GM23338 (cell line): Measurements from ENCODE around the gene NID2. TPM values are rescaled to one million over a fixed set of nuclear protein-coding genes. Genes with fewer than 3 reads are reported as not detected.

Experiments used
- ATAC-seq: fragments of 200-7000 bp; cut with Tn5 transposase; 3 replicates; pipeline ENCODE4 v1.9.1; 2020
- DNase-seq: peaks from one replicate; pipeline ENCODE4 v3.0.0-alpha.2; 2015; ENCODE audit warnings: low spot score
- H2AFZ ChIP-seq: fragments of 200-600 bp; sonication (generic); 2 replicates; pipeline ENCODE4 v1.8.0; 2016; ENCODE audit warnings: antibody characterized with exemption, mild to moderate bottlenecking, moderate library complexity
- H3F3A ChIP-seq: fragments of 200-600 bp; sonication (generic); replicated peaks from 2 replicates; pipeline ENCODE4 v1.8.0; 2017; ENCODE audit warnings: antibody characterized with exemption, mixed run types, low read depth
- H3K27ac ChIP-seq: fragments of 200-600 bp; sonication (generic); 2 replicates; pipeline ENCODE4 v1.6.1; 2016; ENCODE audit warnings: low read depth
- H3K27me3 ChIP-seq: fragments of 200-600 bp; sonication (generic); 2 replicates; pipeline ENCODE4 v1.8.0; 2016; ENCODE audit warnings: mild to moderate bottlenecking, mixed run types, moderate library complexity; ENCODE audit not compliant: insufficient read depth
- H3K36me3 ChIP-seq: fragments of 200-600 bp; sonication (generic); 2 replicates; pipeline ENCODE4 v1.8.0; 2016; ENCODE audit warnings: mild to moderate bottlenecking; ENCODE audit not compliant: insufficient read depth
- H3K4me1 ChIP-seq: fragments of 200-600 bp; sonication (generic); 2 replicates; pipeline ENCODE4 v1.8.0; 2016; ENCODE audit warnings: mild to moderate bottlenecking, moderate library complexity; ENCODE audit not compliant: insufficient read depth
- H3K4me2 ChIP-seq: fragments of 200-600 bp; sonication (generic); 2 replicates; pipeline ENCODE4 v1.7.1; 2017; ENCODE audit warnings: mixed run types
- H3K4me3 ChIP-seq: fragments of 200-600 bp; sonication (generic); 2 replicates; pipeline ENCODE4 v1.6.1; 2016; ENCODE audit warnings: mixed run types
- H3K79me2 ChIP-seq: fragments of 200-600 bp; sonication (generic); replicated peaks from 2 replicates; pipeline ENCODE4 v1.8.0; 2017; ENCODE audit warnings: mild to moderate bottlenecking; ENCODE audit not compliant: insufficient read depth
- H3K9me2 ChIP-seq: fragments of 200-600 bp; sonication (generic); 2 replicates; pipeline ENCODE4 v1.8.0; 2017; ENCODE audit not compliant: insufficient read depth
- H4K20me1 ChIP-seq: fragments of 200-600 bp; sonication (generic); replicated peaks from 2 replicates; pipeline ENCODE4 v1.8.0; 2017; ENCODE audit warnings: mild to moderate bottlenecking; ENCODE audit not compliant: insufficient read depth
- H3K27ac Mint-ChIP-seq: 2 replicates; pipeline ENCODE4 v1.8.0; 2020; ENCODE audit warnings: inconsistent platforms, mild to moderate bottlenecking, moderate library complexity, mixed read lengths
- H3K27me3 Mint-ChIP-seq: 3 replicates; pipeline ENCODE4 v1.8.0; 2022; ENCODE audit warnings: low read depth, mild to moderate bottlenecking, moderate library complexity, mixed read lengths, inconsistent platforms; ENCODE audit not compliant: insufficient read depth, poor library complexity
- H3K36me3 Mint-ChIP-seq: 3 replicates; pipeline ENCODE4 v1.8.0; 2021; ENCODE audit warnings: low read depth, mild to moderate bottlenecking, inconsistent platforms, moderate library complexity, mixed read lengths
- H3K4me1 Mint-ChIP-seq: 3 replicates; pipeline ENCODE4 v1.8.0; 2020; ENCODE audit warnings: mild to moderate bottlenecking, inconsistent platforms, mixed read lengths
- H3K4me3 Mint-ChIP-seq: 3 replicates; pipeline ENCODE4 v1.8.0; 2021; ENCODE audit warnings: moderate library complexity, mild to moderate bottlenecking, inconsistent platforms, mixed read lengths
- H3K9me3 Mint-ChIP-seq: 3 replicates; pipeline ENCODE4 v1.8.0; 2020; ENCODE audit warnings: moderate library complexity, mild to moderate bottlenecking, inconsistent platforms, mixed read lengths
- CREB1 ChIP-seq: fragments of 250-450 bp; sonication (Bioruptor Pico); IDR thresholded peaks from 2 replicates; pipeline ENCODE4 v1.5.0; 2020; ENCODE audit warnings: low read depth, mild to moderate bottlenecking, moderate library complexity
- CTCF ChIP-seq, 2 experiments: fragments of 200-600 bp in 1 of 2; sonication (generic) in 1 of 2; conservative IDR thresholded peaks; 2 replicates each; pipeline versions ENCODE4 v1.5.1 to v1.6.1; 2016 to 2017; ENCODE audit warnings: antibody characterized with exemption in 2 of 2, low read depth in 2 of 2, mild to moderate bottlenecking in 2 of 2, moderate library complexity in 1 of 2
- EZH2 ChIP-seq: fragments of 200-600 bp; sonication (generic); IDR thresholded peaks from one replicate; pipeline ENCODE4 v1.8.0; 2017; ENCODE audit warnings: antibody characterized with exemption, mild to moderate bottlenecking, low read depth; ENCODE audit not compliant: unreplicated experiment
- JUNB ChIP-seq: IDR thresholded peaks from one replicate; pipeline ENCODE4 v1.6.1; 2016; ENCODE audit warnings: antibody characterized with exemption; ENCODE audit not compliant: unreplicated experiment
- NANOG ChIP-seq: IDR thresholded peaks from 2 replicates; pipeline ENCODE4 v1.6.1; 2016; ENCODE audit warnings: antibody characterized with exemption, borderline replicate concordance
- POLR2AphosphoS5 ChIP-seq: IDR thresholded peaks from 2 replicates; pipeline ENCODE4 v1.6.1; 2016; ENCODE audit warnings: antibody characterized with exemption, low read depth
- STAT1 ChIP-seq: IDR thresholded peaks from one replicate; pipeline ENCODE4 v1.6.1; 2016; ENCODE audit warnings: antibody characterized with exemption; ENCODE audit not compliant: unreplicated experiment
- ZNF114 ChIP-seq: fragments of 250-450 bp; sonication (Bioruptor Pico); IDR thresholded peaks from 2 replicates; pipeline ENCODE4 v1.5.0; 2020; ENCODE audit warnings: mild to moderate bottlenecking, moderate library complexity
- ZNF331 ChIP-seq: fragments of 250-450 bp; sonication (Bioruptor Pico); IDR thresholded peaks from 2 replicates; pipeline ENCODE4 v1.5.0; 2020; ENCODE audit warnings: low read depth, mild to moderate bottlenecking, moderate library complexity
- polyA plus RNA-seq: library from polyadenylated mRNA; unstranded; fragments of >200 nt; fragmentation: Nextera tagmentation; extraction: Ambion mirVana; gene quantifications from 2 replicates; pipeline ENCODE4 v1.2.1, GENCODE V29; 2016
- total RNA-seq: library from RNA; depleted of rRNA; stranded (reverse); fragments of >200 nt; shearing (Covaris generic); gene quantifications from 2 replicates; pipeline ENCODE4 v1.2.3, GENCODE V29; 2014

The NID2 gene
- total and polyA plus RNA-seq, 2 experiments from 2014 or later = 4.3 to 10.4 TPM

GRCh38 chr14:51969852-51970540 is 98.9 kb downstream of the NID2 start:
- Mint-ChIP-seq H3K36me3 (no peaks in the 10 kb centered on the region), H3K4me3 (no peak overlapping the region), H3K27me3 (peaks cover 3% of the 10 kb centered on the region), H3K9me3 (no peaks in the 10 kb centered on the region), H3K27ac (no peak overlapping the region), H3K4me1 (no peaks in the 10 kb centered on the region)
- DNase-seq = no peak
- Histone ChIP-seq H3K9me2 (no peaks in the 10 kb centered on the region), H3K4me2 (no peak overlapping the region), H3K36me3 (no peaks in the 10 kb centered on the region), H2AFZ (no peak overlapping the region), H3K27me3 (no peaks in the 10 kb centered on the region), H3K27ac (no peak overlapping the region), H3K79me2 (no peaks in the 10 kb centered on the region), H3K4me3 (no peak overlapping the region), H4K20me1 (no peaks in the 10 kb centered on the region), H3K4me1 (no peaks in the 10 kb centered on the region), H3F3A (no peaks in the 10 kb centered on the region)
- TF ChIP-seq POLR2AphosphoS5 (no peak), STAT1 (no peak), CREB1 (CRISPR knock-in tag) (no peak), NANOG (no peak), CTCF (conservative IDR thresholded peaks at IDR 0.05; ENCODE audit: low read depth in 2 of 2) (no peak)
- ATAC-seq = no peak

GRCh38 chr14:51967521-51967920 is 101.3 kb downstream of the NID2 start:
- Histone ChIP-seq H3K27me3 (no peaks in the 10 kb centered on the region), H3K79me2 (no peaks in the 10 kb centered on the region), H3K9me2 (no peaks in the 10 kb centered on the region), H3K27ac (no peak overlapping the region), H2AFZ (no peak overlapping the region), H3K4me3 (no peak overlapping the region), H3K36me3 (no peaks in the 10 kb centered on the region), H3K4me2 (no peak overlapping the region), H4K20me1 (no peaks in the 10 kb centered on the region), H3K4me1 (no peaks in the 10 kb centered on the region), H3F3A (no peaks in the 10 kb centered on the region)
- H3K4me1 Mint-ChIP-seq = peaks cover 3% of the 10 kb centered on the region
- no peak overlapping the region for H3K4me3 Mint-ChIP-seq
- H3K36me3 Mint-ChIP-seq = no peaks in the 10 kb centered on the region
- TF ChIP-seq CTCF (conservative IDR thresholded peaks at IDR 0.05; ENCODE audit: low read depth in 2 of 2) (no peak), EZH2 (no peak), ZNF331 (CRISPR knock-in tag) (no peak), ZNF114 (no peak), POLR2AphosphoS5 (no peak), JUNB (no peak), NANOG (no peak), STAT1 (no peak)
- H3K27me3 Mint-ChIP-seq = peaks cover 3% of the 10 kb centered on the region
- no peak for ATAC-seq
- no peak for DNase-seq
- H3K9me3 Mint-ChIP-seq = no peaks in the 10 kb centered on the region
- no peak overlapping the region for H3K27ac Mint-ChIP-seq
